Caco-2 (cell line): ENCODE results near the gene PHF20. TPM values are rescaled to one million over a fixed set of nuclear protein-coding genes. Genes with fewer than 3 reads are reported as not detected.

Experiments used
- BruUV-seq: library from RNA; stranded (reverse); fragments of 400-500 nt; replicated peaks from 2 replicates; lab custom pipeline; 2021; lab: Mats Ljungman, UMichigan
- CTCF ChIA-PET: fragments of 300-600 bp; sonication (Branson Sonifier 250); formaldehyde crosslinking; loops from one replicate; lab custom pipeline; 2022; ENCODE audit warnings: antibody characterized with exemption; lab: Charles Lee
- POLR2A ChIA-PET: fragments of 300-600 bp; sonication (Branson Sonifier 250); formaldehyde crosslinking; loops from one replicate; lab custom pipeline; 2022; ENCODE audit warnings: antibody characterized with exemption; lab: Charles Lee
- DNase-seq, 2 experiments: peaks; one replicate each; pipeline versions ENCODE4 v3.0.0 to v3.0.0-alpha.2; 2020 to 2022
- H3K27me3 ChIP-seq: replicated peaks from 2 replicates; pipeline ENCODE4 v1.6.0; 2011; ENCODE audit warnings: low read length; ENCODE audit not compliant: control insufficient read depth, insufficient read depth
- H3K36me3 ChIP-seq: 2 replicates; pipeline ENCODE4 v1.5.1; 2011; ENCODE audit warnings: low read length; ENCODE audit not compliant: control insufficient read depth, insufficient read depth
- H3K4me1 ChIP-seq: fragments of 250-450 bp; sonication (Bioruptor Pico); 2 replicates; pipeline ENCODE4 v1.5.1; 2020; ENCODE audit warnings: mild to moderate bottlenecking
- H3K4me3 ChIP-seq: 2 replicates; pipeline ENCODE4 v1.5.1; 2011; ENCODE audit warnings: low read depth, mild to moderate bottlenecking, control low read depth, low read length
- H3K9me3 ChIP-seq: fragments of 250-450 bp; sonication (Bioruptor Pico); 2 replicates; pipeline ENCODE4 v1.5.1; 2020; ENCODE audit warnings: mild to moderate bottlenecking, moderate library complexity
- H3K27ac Mint-ChIP-seq: one replicate; pipeline ENCODE4 v1.8.0; 2022; ENCODE audit warnings: mixed read lengths; ENCODE audit not compliant: unreplicated experiment
- H3K27me3 Mint-ChIP-seq: one replicate; pipeline ENCODE4 v1.8.0; 2022; ENCODE audit warnings: mixed read lengths; ENCODE audit not compliant: insufficient read depth, unreplicated experiment
- H3K36me3 Mint-ChIP-seq: one replicate; pipeline ENCODE4 v1.8.0; 2022; ENCODE audit warnings: mild to moderate bottlenecking, mixed read lengths; ENCODE audit not compliant: insufficient read depth, unreplicated experiment
- H3K4me1 Mint-ChIP-seq: one replicate; pipeline ENCODE4 v1.8.0; 2022; ENCODE audit warnings: low read depth, mixed read lengths; ENCODE audit not compliant: unreplicated experiment
- H3K4me3 Mint-ChIP-seq: one replicate; pipeline ENCODE4 v1.8.0; 2022; ENCODE audit warnings: mild to moderate bottlenecking, moderate library complexity, mixed read lengths; ENCODE audit not compliant: unreplicated experiment
- H3K9me3 Mint-ChIP-seq: one replicate; pipeline ENCODE4 v1.8.0; 2022; ENCODE audit warnings: mixed read lengths; ENCODE audit not compliant: unreplicated experiment
- intact Hi-C: fragments of 100-400 bp; cut with micrococcal nuclease; formaldehyde crosslinking; loops from one replicate; pipeline ENCODE4 v1.10.0; 2022; ENCODE audit not compliant: unreplicated experiment
- total RNA-seq: library from RNA; stranded (reverse); gene quantifications from 2 replicates; pipeline ENCODE4 v1.2.3, GENCODE V29; 2022
- TF ChIP-seq, protein P1 (sequence below), 2 experiments: fragments of 200-600 bp in 1 of 2; IDR thresholded peaks; 1 replicate in 1 of 2; 2 replicates in 1 of 2; pipeline versions ENCODE4 v1.5.1 to v1.8.0; 2011 to 2022; ENCODE audit warnings: antibody characterized with exemption in 1 of 2, control low read depth in 1 of 2, inconsistent platforms in 1 of 2, low read depth in 1 of 2, low read length in 1 of 2, mild to moderate bottlenecking in 1 of 2, moderate library complexity in 1 of 2; ENCODE audit not compliant: insufficient read depth in 1 of 2, severe bottlenecking in 1 of 2, unreplicated experiment in 1 of 2

Gene PHF20
- total RNA-seq, 1 experiment from 2014 or later: 109 TPM

DNA sequence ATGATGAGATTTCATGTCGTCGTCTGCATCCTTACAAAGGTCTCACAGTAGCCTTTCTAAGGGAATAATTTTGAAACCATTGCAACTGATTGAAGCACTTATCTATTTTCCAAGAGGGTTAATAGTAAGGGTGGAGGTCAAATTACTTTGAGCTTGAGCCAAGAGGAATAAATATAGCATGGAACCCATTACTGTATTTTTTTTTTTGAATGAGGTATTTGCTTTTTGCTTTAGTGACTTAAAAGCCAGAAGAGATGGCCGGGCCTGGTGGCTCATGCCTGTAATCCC is 104.2 kb downstream of the PHF20 start:
- Mint-ChIP-seq H3K27me3 (no peaks in the 10 kb centered on the region), H3K36me3 (peaks cover 55% of the 10 kb centered on the region), H3K4me1 (peaks cover 17% of the 10 kb centered on the region), H3K9me3 (no peaks in the 10 kb centered on the region), H3K4me3 (peak overlapping the region; percentile 45), H3K27ac (peak overlapping the region; percentile 80)
- TSS peak; percentile 65 for BruUV-seq
- Histone ChIP-seq H3K27me3 (no peaks in the 10 kb centered on the region), H3K4me1 (peaks cover 17% of the 10 kb centered on the region), H3K36me3 (no peaks in the 10 kb centered on the region), H3K4me3 (no peak overlapping the region), H3K9me3 (no peaks in the 10 kb centered on the region)
- DNase-seq: no peak
- POLR2A ChIA-PET: interaction anchor here (1.7 kb wide), 1 partner anchor 134 kb away, joined by 18 read pairs; the partner anchor contains the start of gene RBM39
- TF ChIP-seq, protein P1, sequence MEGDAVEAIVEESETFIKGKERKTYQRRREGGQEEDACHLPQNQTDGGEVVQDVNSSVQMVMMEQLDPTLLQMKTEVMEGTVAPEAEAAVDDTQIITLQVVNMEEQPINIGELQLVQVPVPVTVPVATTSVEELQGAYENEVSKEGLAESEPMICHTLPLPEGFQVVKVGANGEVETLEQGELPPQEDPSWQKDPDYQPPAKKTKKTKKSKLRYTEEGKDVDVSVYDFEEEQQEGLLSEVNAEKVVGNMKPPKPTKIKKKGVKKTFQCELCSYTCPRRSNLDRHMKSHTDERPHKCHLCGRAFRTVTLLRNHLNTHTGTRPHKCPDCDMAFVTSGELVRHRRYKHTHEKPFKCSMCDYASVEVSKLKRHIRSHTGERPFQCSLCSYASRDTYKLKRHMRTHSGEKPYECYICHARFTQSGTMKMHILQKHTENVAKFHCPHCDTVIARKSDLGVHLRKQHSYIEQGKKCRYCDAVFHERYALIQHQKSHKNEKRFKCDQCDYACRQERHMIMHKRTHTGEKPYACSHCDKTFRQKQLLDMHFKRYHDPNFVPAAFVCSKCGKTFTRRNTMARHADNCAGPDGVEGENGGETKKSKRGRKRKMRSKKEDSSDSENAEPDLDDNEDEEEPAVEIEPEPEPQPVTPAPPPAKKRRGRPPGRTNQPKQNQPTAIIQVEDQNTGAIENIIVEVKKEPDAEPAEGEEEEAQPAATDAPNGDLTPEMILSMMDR (IDR thresholded peaks at IDR 0.05; ENCODE audit: insufficient read depth in 1 of 2, low read depth in 1 of 2, low read length in 1 of 2, severe bottlenecking in 1 of 2, unreplicated experiment in 1 of 2): no peak
- CTCF ChIA-PET: interaction anchor here (1.5 kb wide), 1 partner anchor 78 kb away, joined by 5 read pairs; the partner anchor contains the start of gene SCAND1
- intact Hi-C loops: no loop called here

DNA sequence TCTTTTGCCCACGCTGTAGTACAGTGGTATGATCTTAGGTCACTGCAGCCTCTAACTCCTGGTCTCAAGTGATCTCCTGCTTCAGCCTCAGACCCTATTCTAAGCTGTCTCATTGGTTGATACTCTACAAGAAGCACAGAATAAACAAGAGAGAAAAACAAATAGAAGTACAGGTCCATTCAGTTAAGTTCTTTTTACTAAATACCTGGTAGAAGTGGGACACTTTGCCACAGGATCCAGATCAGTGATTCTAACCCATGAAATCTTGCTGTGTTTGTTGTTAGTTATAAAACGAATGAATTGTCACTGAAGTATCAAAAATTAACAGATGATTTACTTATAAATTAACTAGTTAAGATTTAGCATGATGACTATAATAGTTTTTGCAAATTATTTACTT is 105.8 kb downstream of the PHF20 start:
- BruUV-seq: no TSS peak
- H3K4me1 Mint-ChIP-seq: peaks cover 17% of the 10 kb centered on the region

DNA sequence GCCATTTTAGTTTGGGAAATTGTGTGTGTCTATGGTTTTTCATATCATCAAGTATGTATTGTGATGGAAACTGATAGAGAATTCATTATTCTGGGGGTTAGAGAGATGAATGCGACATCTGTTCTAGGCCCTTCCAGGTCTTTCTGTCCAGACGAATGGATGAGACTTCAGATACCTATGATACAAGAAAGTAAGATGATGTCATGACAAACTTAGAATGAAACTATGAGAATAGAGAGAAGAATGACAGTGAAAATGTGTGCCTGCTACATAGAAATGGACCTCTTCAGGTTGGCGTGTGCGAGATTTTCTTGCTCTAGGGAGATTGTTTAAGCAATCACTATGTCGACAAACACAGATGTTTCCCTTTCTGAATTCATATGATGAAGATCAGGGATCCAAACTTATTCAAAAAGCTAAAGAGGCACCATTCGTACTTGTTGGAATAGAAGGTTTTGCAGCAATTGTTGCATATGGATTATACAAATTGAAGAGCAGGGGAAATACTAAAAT is 106.4 kb downstream of the PHF20 start:
- no peaks in the 10 kb centered on the region for H3K36me3 ChIP-seq
- no peaks in the 10 kb centered on the region for H3K9me3 Mint-ChIP-seq
- ChIA-PET CTCF (no interaction called here), POLR2A (no interaction called here)
- no peaks in the 10 kb centered on the region for H3K27me3 ChIP-seq
- intact Hi-C loops: no loop called here
- H3K4me1 Mint-ChIP-seq: peaks cover 17% of the 10 kb centered on the region
- TF ChIP-seq, protein P1 (IDR thresholded peaks at IDR 0.05; ENCODE audit: insufficient read depth in 1 of 2, low read depth in 1 of 2, low read length in 1 of 2, severe bottlenecking in 1 of 2, unreplicated experiment in 1 of 2): no peak
- H3K36me3 Mint-ChIP-seq: peaks cover 44% of the 10 kb centered on the region
- H3K27ac Mint-ChIP-seq: no peak overlapping the region
- peaks cover 18% of the 10 kb centered on the region for H3K4me1 ChIP-seq
- H3K9me3 ChIP-seq: no peaks in the 10 kb centered on the region
- no peak for DNase-seq
- H3K4me3 ChIP-seq: no peak overlapping the region
- no TSS peak for BruUV-seq
- no peak overlapping the region for H3K4me3 Mint-ChIP-seq
- H3K27me3 Mint-ChIP-seq: no peaks in the 10 kb centered on the region

More for the DNA sequence above, 105.8 kb downstream of the PHF20 start:
- POLR2A ChIA-PET: no interaction called here
- Histone ChIP-seq H3K36me3 (no peaks in the 10 kb centered on the region), H3K27me3 (no peaks in the 10 kb centered on the region), H3K4me1 (peaks cover 17% of the 10 kb centered on the region), H3K4me3 (no peak overlapping the region), H3K9me3 (no peaks in the 10 kb centered on the region)
- intact Hi-C loops: no loop called here
- no peak overlapping the region for H3K4me3 Mint-ChIP-seq
- CTCF ChIA-PET: no interaction called here
- no peaks in the 10 kb centered on the region for H3K27me3 Mint-ChIP-seq
- H3K36me3 Mint-ChIP-seq: peaks cover 46% of the 10 kb centered on the region
- H3K27ac Mint-ChIP-seq: no peak overlapping the region
- TF ChIP-seq, protein P1 (IDR thresholded peaks at IDR 0.05; ENCODE audit: insufficient read depth in 1 of 2, low read depth in 1 of 2, low read length in 1 of 2, severe bottlenecking in 1 of 2, unreplicated experiment in 1 of 2): no peak
- DNase-seq: no peak
- H3K9me3 Mint-ChIP-seq: no peaks in the 10 kb centered on the region
